IPS-20b (cell line): Measurements from ENCODE around the gene DYRK2.

Experiments used
- H3K27ac ChIP-seq: one replicate; pipeline ENCODE4 v1.5.1; 2013; ENCODE audit warnings: low read length
- H3K27me3 ChIP-seq: 2 replicates; pipeline ENCODE4 v1.6.1; 2013; ENCODE audit warnings: mild to moderate bottlenecking, low read length, inconsistent platforms; ENCODE audit not compliant: insufficient read depth
- H3K36me3 ChIP-seq: 2 replicates; pipeline ENCODE4 v1.6.1; 2013; ENCODE audit warnings: low read depth, mild to moderate bottlenecking, inconsistent platforms, low read length, moderate library complexity; ENCODE audit not compliant: insufficient read depth
- H3K4me1 ChIP-seq: 2 replicates; pipeline ENCODE4 v1.6.1; 2013; ENCODE audit warnings: mild to moderate bottlenecking, control low read depth, inconsistent platforms, low read length, moderate library complexity; ENCODE audit not compliant: insufficient read depth
- H3K4me3 ChIP-seq: 2 replicates; pipeline ENCODE4 v1.5.1; 2013; ENCODE audit warnings: mild to moderate bottlenecking, low read length, inconsistent platforms
- H3K9ac ChIP-seq: 2 replicates; pipeline ENCODE4 v1.6.1; 2013; ENCODE audit warnings: low read depth, mild to moderate bottlenecking, inconsistent platforms, low read length, moderate library complexity
- H3K9me3 ChIP-seq: 2 replicates; pipeline ENCODE4 v1.6.1; 2013; ENCODE audit warnings: mild to moderate bottlenecking, low read depth, low read length, inconsistent platforms; ENCODE audit not compliant: insufficient read depth

The DYRK2 gene

DNA sequence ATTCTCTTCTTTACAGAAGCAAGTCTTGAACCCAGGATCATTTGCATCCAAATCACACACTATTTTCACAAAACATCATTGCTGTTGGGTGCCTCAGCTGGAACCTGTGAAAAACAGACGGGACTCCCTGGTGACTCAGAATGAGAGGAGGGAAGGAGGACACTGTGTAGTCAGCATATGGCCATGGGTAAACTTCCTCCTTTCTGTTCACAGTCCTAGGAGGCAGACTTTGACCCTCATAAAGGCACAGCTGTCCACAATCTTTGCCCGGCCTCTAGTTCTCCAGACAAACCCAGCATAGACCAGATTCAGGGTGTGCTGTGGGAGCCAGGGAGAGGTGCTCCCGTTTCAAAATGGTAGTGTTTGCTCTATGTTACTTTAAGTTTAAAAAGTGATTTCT, 62.0 kb downstream of the DYRK2 start:
- Histone ChIP-seq H3K4me1 (peaks cover 7% of the 10 kb centered on the region; the same call in 1 of the 2 replicates), H3K27me3 (no peaks in the 10 kb centered on the region), H3K27ac (no peak overlapping the region), H3K36me3 (no peaks in the 10 kb centered on the region), H3K9ac (no peak overlapping the region), H3K4me3 (no peak overlapping the region), H3K9me3 (no peaks in the 10 kb centered on the region)

DNA sequence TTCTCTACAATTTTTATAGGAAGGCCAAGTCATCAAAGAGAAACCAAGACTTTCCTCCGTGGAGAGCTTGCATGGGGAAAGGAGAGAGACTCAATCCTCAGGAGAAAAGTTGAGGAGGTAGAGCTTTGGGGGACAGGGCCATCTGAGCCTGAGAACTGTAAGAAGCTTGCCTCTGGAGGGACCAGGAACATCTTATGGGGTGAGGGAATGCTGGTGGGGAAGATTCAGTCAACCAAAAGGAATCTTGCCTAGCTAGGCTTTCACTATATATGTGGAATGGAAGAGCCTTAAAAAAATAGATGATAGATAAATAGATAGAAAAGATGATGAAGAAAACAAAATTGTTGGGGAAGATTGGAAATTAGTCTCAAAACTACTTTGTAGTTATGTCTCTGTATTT, 63.5 kb downstream of the DYRK2 start:
- no peaks in the 10 kb centered on the region for H3K27me3 ChIP-seq
- H3K4me1 ChIP-seq, result no peaks in the 10 kb centered on the region
- H3K9me3 ChIP-seq, result no peaks in the 10 kb centered on the region

DNA sequence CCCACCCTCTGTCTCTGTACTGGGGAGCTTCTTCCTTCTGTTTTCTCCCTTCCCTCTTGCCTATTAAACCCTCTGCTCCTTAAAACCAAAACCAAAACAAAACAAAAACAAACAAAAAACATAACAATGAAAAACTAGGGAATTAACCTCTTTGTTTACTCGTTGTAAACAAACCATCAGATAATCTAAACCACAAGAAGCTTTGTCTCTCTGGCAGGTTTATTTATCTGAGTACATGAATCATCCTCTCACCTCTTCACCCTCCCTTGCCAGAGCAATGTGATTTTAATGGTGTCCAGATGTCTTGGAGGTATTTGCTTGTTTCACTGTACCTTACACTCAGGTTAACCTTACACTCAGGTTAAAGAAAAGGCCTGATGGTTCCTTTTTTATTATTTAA, 66.1 kb downstream of the DYRK2 start:
- Histone ChIP-seq H3K9me3 (no peaks in the 10 kb centered on the region), H3K27ac (no peak overlapping the region), H3K9ac (no peak overlapping the region), H3K4me1 (no peaks in the 10 kb centered on the region), H3K36me3 (no peaks in the 10 kb centered on the region), H3K4me3 (no peak overlapping the region), H3K27me3 (no peaks in the 10 kb centered on the region)

More for the DNA sequence above, 63.5 kb downstream of the DYRK2 start:
- H3K27ac ChIP-seq, result no peak overlapping the region
- no peak overlapping the region for H3K4me3 ChIP-seq
- no peak overlapping the region for H3K9ac ChIP-seq
- H3K36me3 ChIP-seq, result no peaks in the 10 kb centered on the region
